H1 (cell line): ENCODE measurements around the gene CD44. TPM values are rescaled to one million over a fixed set of nuclear protein-coding genes. Genes with fewer than 3 reads are reported as not detected.

ENCODE experiments used
- ASH2L ChIP-seq: fragments of 200-600, 300-600 bp; sonication (generic); IDR thresholded peaks from one replicate; pipeline ENCODE4 v1.7.1; 2017; ENCODE audit warnings: low read length
- CBX5 ChIP-seq: fragments of 300-800, 300-1000 bp; sonication (generic); IDR thresholded peaks from 2 replicates; pipeline ENCODE4 v1.7.1; 2016; ENCODE audit warnings: antibody characterized with exemption, low read length, low read depth
- CEBPB ChIP-seq: IDR thresholded peaks from 2 replicates; pipeline ENCODE4 v1.6.1; 2012; ENCODE audit warnings: low read depth, low read length
- EP300 ChIP-seq, 2 experiments: IDR thresholded peaks; 1 replicate in 1 of 2; 2 replicates in 1 of 2; pipeline ENCODE4 v1.6.1; 2011 to 2012; ENCODE audit warnings: low read depth in 2 of 2, low read length in 2 of 2, mild to moderate bottlenecking in 2 of 2, borderline replicate concordance in 1 of 2, inconsistent platforms in 1 of 2, moderate library complexity in 1 of 2
- KDM5A ChIP-seq: fragments of 200-600 bp; IDR thresholded peaks from 2 replicates; pipeline ENCODE4 v1.7.1; 2012; ENCODE audit warnings: mild to moderate bottlenecking, low read length, inconsistent platforms, mixed read lengths
- SIX5 ChIP-seq: IDR thresholded peaks from 2 replicates; pipeline ENCODE4 v1.6.1; 2011; ENCODE audit warnings: mild to moderate bottlenecking, low read depth, low read length
- TAF1 ChIP-seq: IDR thresholded peaks from 2 replicates; pipeline ENCODE4 v1.6.1; 2011; ENCODE audit warnings: mild to moderate bottlenecking, low read depth, low read length
- polyA plus RNA-seq, 7 experiments: library from polyadenylated mRNA; depleted of rRNA in 3 of 7; stranded (reverse) in 5 of 7; unstranded in 2 of 7; fragments of >200 nt in 5 of 7; fragments of 200-250 nt in 2 of 7; gene quantifications; 1 replicate in 5 of 7; 2 replicates in 1 of 7; 4 replicates in 1 of 7; pipeline versions ENCODE4 v1.2.1 to v1.2.3, GENCODE V29; 2011 to 2013; ENCODE audit warnings: missing spikeins in 2 of 7, mixed read lengths in 2 of 7
- total RNA-seq: library from RNA; stranded (reverse); fragmentation: NEBNext Ultra II Directional; extraction: Animal tissue kit (Norgen Biotek cat#: 25700); gene quantifications from 2 replicates; pipeline ENCODE4 v1.2.1, GENCODE V29; 2021

Gene CD44
- total and polyA plus RNA-seq, 2 of the 8 experiments (the other 6 are each of a cell fraction or from before 2014, with no cell fraction given): 11.8 to 13.7 TPM

GRCh38 chr11:35096723-35097122, 42.2 kb upstream of the CD44 start (continued):
- TF ChIP-seq EP300 (IDR thresholded peaks at IDR 0.05; ENCODE audit: borderline replicate concordance in 1 of 2, low read depth in 2 of 2, low read length in 2 of 2) (no peak), KDM5A (no peak), CEBPB (no peak), SIX5 (no peak), TAF1 (no peak), ASH2L (no peak), CBX5 (no peak)
